ENCODE data around the gene FAHD1.
"Not testable (repeated sequence)": the region's sequence is repeated elsewhere in the genome, so short reads cannot be mapped to it uniquely, and the experiment has no call there.

FAHD1 gene

GRCh38 chr16:1790261-1790610 lies 36.8 kb upstream of the FAHD1 start:
- DNase-seq = no peak

- no peak for DNase-seq
Measured at GRCh38 chr16:1790611-1791255, 36.3 kb upstream of the FAHD1 start.

GRCh38 chr16:1791256-1791942 lies 35.6 kb upstream of the FAHD1 start:
- no peak for DNase-seq

GRCh38 chr16:1791943-1792812 lies 34.8 kb upstream of the FAHD1 start:
- DNase-seq = no peak

GRCh38 chr16:1792836-1793577 lies 34.0 kb upstream of the FAHD1 start:
- no peak for DNase-seq

- no peak for DNase-seq
Measured at GRCh38 chr16:1793578-1794220, 33.3 kb upstream of the FAHD1 start, which contains the start of gene IGFALS. IGFALS (minus strand) TSS chr16:1793705; CDS start chr16:1793652, 53 bp downstream.

GRCh38 chr16:1794221-1794871 lies 32.7 kb upstream of the FAHD1 start:
- no peak for DNase-seq

- no peak for DNase-seq
Measured at GRCh38 chr16:1794908-1795666, 31.9 kb upstream of the FAHD1 start.

GRCh38 chr16:1799263-1799662 lies 27.7 kb upstream of the FAHD1 start:
- DNase-seq = not testable (repeated sequence)

- no peak for DNase-seq
Measured at GRCh38 chr16:1800701-1801100, 26.3 kb upstream of the FAHD1 start.

GRCh38 chr16:1807626-1808025 lies 19.4 kb upstream of the FAHD1 start:
- no peak for DNase-seq

GRCh38 chr16:1808691-1809090 lies 18.3 kb upstream of the FAHD1 start:
- DNase-seq = no peak

- no peak for DNase-seq
Measured at GRCh38 chr16:1809281-1809801, 17.7 kb upstream of the FAHD1 start.

- no peak for DNase-seq
Measured at GRCh38 chr16:1810106-1810505, 16.9 kb upstream of the FAHD1 start.

GRCh38 chr16:1810536-1810935 lies 16.5 kb upstream of the FAHD1 start:
- DNase-seq = no peak

GRCh38 chr16:1812732-1813163 lies 14.3 kb upstream of the FAHD1 start:
- DNase-seq = no peak

GRCh38 chr16:1815461-1815860 lies 11.5 kb upstream of the FAHD1 start:
- DNase-seq = no peak

GRCh38 chr16:1816396-1817275 lies 10.4 kb upstream of the FAHD1 start:
- no peak for DNase-seq

GRCh38 chr16:1817276-1817589 lies 9.8 kb upstream of the FAHD1 start:
- DNase-seq = no peak

- no peak for DNase-seq
Measured at GRCh38 chr16:1817716-1818115, 9.3 kb upstream of the FAHD1 start.

Data from MV-4-11 (cell line).